Mesenchymal stem cell (in vitro differentiated cells and primary cell): ENCODE results near the gene PDE11A.

Experiments
- DNase-seq: peaks from one replicate; pipeline ENCODE4 v3.0.0-alpha.2; 2013
- H2AFZ ChIP-seq: one replicate; pipeline ENCODE4 v1.6.1; 2013; ENCODE audit warnings: low read depth, mild to moderate bottlenecking, control low read depth, inconsistent platforms, low read length, moderate library complexity
- H2AK5ac ChIP-seq: 2 replicates; pipeline ENCODE4 v1.6.1; 2013; ENCODE audit warnings: low read length, moderate library complexity, mild to moderate bottlenecking, inconsistent platforms; ENCODE audit not compliant: severe bottlenecking
- H2BK120ac ChIP-seq: one replicate; pipeline ENCODE4 v1.6.1; 2013; ENCODE audit warnings: low read depth, mild to moderate bottlenecking, inconsistent platforms, low read length, moderate library complexity
- H2BK12ac ChIP-seq, 2 experiments: one replicate each; pipeline ENCODE4 v1.6.1; 2013; ENCODE audit warnings: inconsistent platforms in 2 of 2, low read length in 2 of 2, mild to moderate bottlenecking in 2 of 2, moderate library complexity in 2 of 2, control low read depth in 1 of 2
- H2BK15ac ChIP-seq: one replicate; pipeline ENCODE4 v1.6.1; 2013; ENCODE audit warnings: mild to moderate bottlenecking, low read depth, inconsistent platforms; ENCODE audit not compliant: poor library complexity, severe bottlenecking
- H2BK5ac ChIP-seq: 2 replicates; pipeline ENCODE4 v1.6.1; 2013; ENCODE audit warnings: low read depth, mild to moderate bottlenecking, low read length, control low read depth, inconsistent platforms; ENCODE audit not compliant: poor library complexity, severe bottlenecking
- H3K14ac ChIP-seq, 2 experiments: one replicate each; pipeline ENCODE4 v1.6.1; 2013; ENCODE audit warnings: inconsistent platforms in 2 of 2, low read length in 2 of 2, control low read depth in 1 of 2, mild to moderate bottlenecking in 1 of 2, moderate library complexity in 1 of 2
- H3K18ac ChIP-seq, 2 experiments: one replicate each; pipeline ENCODE4 v1.6.1; 2013; ENCODE audit warnings: inconsistent platforms in 2 of 2, low read length in 2 of 2, control low read depth in 1 of 2, low read depth in 1 of 2, mild to moderate bottlenecking in 1 of 2
- H3K23ac ChIP-seq, 2 experiments: one replicate each; pipeline ENCODE4 v1.6.1; 2013; ENCODE audit warnings: inconsistent platforms in 2 of 2, low read length in 2 of 2, mild to moderate bottlenecking in 2 of 2, moderate library complexity in 2 of 2, control low read depth in 1 of 2
- H3K27ac ChIP-seq: 2 replicates; pipeline ENCODE4 v1.5.1; 2013; ENCODE audit warnings: mild to moderate bottlenecking, moderate library complexity, low read length, control low read depth, inconsistent platforms; ENCODE audit not compliant: poor library complexity, severe bottlenecking
- H3K27me3 ChIP-seq, 2 experiments: 2 replicates each; pipeline versions ENCODE4 v1.6.1 to v1.7.0; 2013; ENCODE audit warnings: low read length in 2 of 2, mild to moderate bottlenecking in 2 of 2, moderate library complexity in 2 of 2, control low read depth in 1 of 2, inconsistent platforms in 1 of 2; ENCODE audit not compliant: control insufficient read depth in 1 of 2, insufficient read depth in 1 of 2
- H3K36me3 ChIP-seq, 2 experiments: 2 replicates each; pipeline versions ENCODE4 v1.6.1 to v1.7.0; 2013; ENCODE audit warnings: low read length in 2 of 2, control low read depth in 1 of 2, inconsistent platforms in 1 of 2, low read depth in 1 of 2, mild to moderate bottlenecking in 1 of 2; ENCODE audit not compliant: insufficient read depth in 2 of 2, control insufficient read depth in 1 of 2
- H3K4ac ChIP-seq, 2 experiments: one replicate each; pipeline ENCODE4 v1.6.1; 2013; ENCODE audit warnings: inconsistent platforms in 2 of 2, low read length in 2 of 2, mild to moderate bottlenecking in 2 of 2, moderate library complexity in 2 of 2, control low read depth in 1 of 2, low read depth in 1 of 2
- H3K4me1 ChIP-seq: 2 replicates; pipeline ENCODE4 v1.6.1; 2013; ENCODE audit warnings: low read depth, low read length, control low read depth; ENCODE audit not compliant: control insufficient read depth, insufficient read depth
- H3K4me2 ChIP-seq: 2 replicates; pipeline ENCODE4 v1.6.1; 2013; ENCODE audit warnings: low read length, mild to moderate bottlenecking, inconsistent platforms; ENCODE audit not compliant: poor library complexity, severe bottlenecking
- H3K4me3 ChIP-seq, 2 experiments: 2 replicates each; pipeline versions ENCODE4 v1.5.1 to v1.7.0; 2013; ENCODE audit warnings: low read length in 2 of 2, mild to moderate bottlenecking in 2 of 2, control low read depth in 1 of 2, low read depth in 1 of 2; ENCODE audit not compliant: insufficient read depth in 1 of 2
- H3K79me1 ChIP-seq: replicated peaks from 2 replicates; pipeline ENCODE4 v1.6.1; 2013; ENCODE audit warnings: mild to moderate bottlenecking, control low read depth, low read length, inconsistent platforms; ENCODE audit not compliant: poor library complexity, severe bottlenecking
- H3K9ac ChIP-seq: 2 replicates; pipeline ENCODE4 v1.7.0; 2013; ENCODE audit warnings: mild to moderate bottlenecking, low read length, moderate library complexity
- H3K9me3 ChIP-seq: 2 replicates; pipeline ENCODE4 v1.7.0; 2013; ENCODE audit warnings: mild to moderate bottlenecking, low read length; ENCODE audit not compliant: control insufficient read depth
- H4K8ac ChIP-seq: one replicate; pipeline ENCODE4 v1.6.1; 2013; ENCODE audit warnings: inconsistent platforms, mild to moderate bottlenecking, low read length, moderate library complexity
- H4K91ac ChIP-seq: one replicate; pipeline ENCODE4 v1.6.1; 2013; ENCODE audit warnings: mild to moderate bottlenecking, low read length, inconsistent platforms
- WGBS: methylation state at CpG from one replicate; pipeline ENCODE4 v1.1.7; 2013; ENCODE audit warnings: mixed read lengths; 5-methylcytosine and 5-hydroxymethylcytosine counted together

The PDE11A gene

GRCh38 chr2:177584030-177584692 is 488.4 kb downstream of the PDE11A start:
- WGBS, result 86% methylated on average over 6 of the region's 6 CpGs
- no peak overlapping the region for H2BK15ac ChIP-seq

GRCh38 chr2:177582000-177582399 is 490.6 kb downstream of the PDE11A start:
- WGBS, result 87% methylated on average over 1 of the region's 1 CpG

More at GRCh38 chr2:177584030-177584692, 488.4 kb downstream of the PDE11A start:
- no peaks in the 10 kb centered on the region for H3K9me3 ChIP-seq
- no peak overlapping the region for H4K8ac ChIP-seq
- no peak overlapping the region for H2AFZ ChIP-seq
- H3K23ac ChIP-seq, result no peak overlapping the region
- H3K27ac ChIP-seq, result no peak overlapping the region
- no peak overlapping the region for H2AK5ac ChIP-seq
- H3K4me2 ChIP-seq, result no peak overlapping the region
- H2BK12ac ChIP-seq, result no peak overlapping the region
- no peaks in the 10 kb centered on the region for H3K79me1 ChIP-seq
- no peaks in the 10 kb centered on the region for H3K4me1 ChIP-seq
- no peak overlapping the region for H2BK120ac ChIP-seq
- no peak overlapping the region for H4K91ac ChIP-seq
- no peak overlapping the region for H3K4me3 ChIP-seq
- peaks cover 0 to 6% of the 10 kb centered on the region in 2 experiments for H3K27me3 ChIP-seq
- no peak overlapping the region for H2BK5ac ChIP-seq
- H3K18ac ChIP-seq, result no peak overlapping the region
- H3K14ac ChIP-seq, result no peak overlapping the region
- H3K4ac ChIP-seq, result no peak overlapping the region
- H3K36me3 ChIP-seq, result no peaks in the 10 kb centered on the region
- DNase-seq, result no peak
- H3K9ac ChIP-seq, result no peak overlapping the region

GRCh38 chr2:177579486-177580036 is 493.0 kb downstream of the PDE11A start:
- Histone ChIP-seq H2BK15ac (no peak overlapping the region), H3K36me3 (no peaks in the 10 kb centered on the region), H4K8ac (no peak overlapping the region), H3K14ac (no peak overlapping the region), H3K9me3 (no peaks in the 10 kb centered on the region), H3K23ac (no peak overlapping the region), H2AK5ac (no peak overlapping the region), H3K4me3 (no peak overlapping the region), H3K18ac (no peak overlapping the region), H3K27ac (no peak overlapping the region), H3K4ac (no peak overlapping the region), H3K27me3 (peaks cover 0 to 6% of the 10 kb centered on the region in 2 experiments), H3K9ac (no peak overlapping the region), H4K91ac (no peak overlapping the region), H2AFZ (no peak overlapping the region), H3K4me2 (no peak overlapping the region), H2BK12ac (no peak overlapping the region), H3K79me1 (no peaks in the 10 kb centered on the region), H2BK5ac (no peak overlapping the region), H3K4me1 (no peaks in the 10 kb centered on the region), H2BK120ac (no peak overlapping the region)
- 50% methylated on average over 3 of the region's 3 CpGs for WGBS
- no peak for DNase-seq

More at GRCh38 chr2:177582000-177582399, 490.6 kb downstream of the PDE11A start:
- no peak overlapping the region for H2AFZ ChIP-seq
- no peak for DNase-seq
- H2BK12ac ChIP-seq, result no peak overlapping the region
- no peak overlapping the region for H3K14ac ChIP-seq
- no peak overlapping the region for H2BK15ac ChIP-seq
- H4K91ac ChIP-seq, result no peak overlapping the region
- H3K4me3 ChIP-seq, result no peak overlapping the region
- H3K9ac ChIP-seq, result no peak overlapping the region
- H3K4ac ChIP-seq, result no peak overlapping the region
- no peak overlapping the region for H3K23ac ChIP-seq
- H3K9me3 ChIP-seq, result no peaks in the 10 kb centered on the region
- H2BK5ac ChIP-seq, result no peak overlapping the region
- H2BK120ac ChIP-seq, result no peak overlapping the region
- H3K27ac ChIP-seq, result no peak overlapping the region
- H3K27me3 ChIP-seq, result peaks cover 0 to 6% of the 10 kb centered on the region in 2 experiments
- no peak overlapping the region for H4K8ac ChIP-seq
- no peak overlapping the region for H3K18ac ChIP-seq
- no peaks in the 10 kb centered on the region for H3K36me3 ChIP-seq
- H2AK5ac ChIP-seq, result no peak overlapping the region
- H3K4me2 ChIP-seq, result no peak overlapping the region
- H3K4me1 ChIP-seq, result no peaks in the 10 kb centered on the region
- no peaks in the 10 kb centered on the region for H3K79me1 ChIP-seq

GRCh38 chr2:177578454-177578853 is 494.1 kb downstream of the PDE11A start:
- no CpG with 5 or more reads among the region's 3 CpGs for WGBS
- no peak overlapping the region for H4K91ac ChIP-seq
- no peak overlapping the region for H2BK120ac ChIP-seq

More at GRCh38 chr2:177578454-177578853, 494.1 kb downstream of the PDE11A start:
- Histone ChIP-seq H2AFZ (no peak overlapping the region), H2BK5ac (no peak overlapping the region), H2AK5ac (no peak overlapping the region), H3K4ac (no peak overlapping the region), H3K4me1 (no peaks in the 10 kb centered on the region), H3K9me3 (no peaks in the 10 kb centered on the region), H3K27ac (no peak overlapping the region), H3K23ac (no peak overlapping the region), H4K8ac (no peak overlapping the region), H3K27me3 (peaks cover 0 to 6% of the 10 kb centered on the region in 2 experiments), H3K18ac (no peak overlapping the region), H3K4me2 (no peak overlapping the region), H3K4me3 (no peak overlapping the region), H3K9ac (no peak overlapping the region), H2BK12ac (no peak overlapping the region), H3K79me1 (no peaks in the 10 kb centered on the region), H2BK15ac (no peak overlapping the region), H3K14ac (no peak overlapping the region), H3K36me3 (no peaks in the 10 kb centered on the region)
- no peak for DNase-seq
